Endothelial cell of umbilical vein (primary cell): ENCODE data around the gene C9orf72. TPM values are rescaled to one million over a fixed set of nuclear protein-coding genes. Genes with fewer than 3 reads are reported as not detected.

ENCODE experiments used
- BruUV-seq: library from RNA; stranded (reverse); fragments of 400-500 nt; replicated peaks from 2 replicates; lab custom pipeline; 2021; lab: Mats Ljungman, UMichigan
- CTCF ChIA-PET: fragments of 300-600, 350-600 bp; sonication (Branson Sonifier 250); formaldehyde crosslinking; loops from one replicate; lab custom pipeline; 2021; ENCODE audit warnings: antibody characterized with exemption, inconsistent platforms; lab: Charles Lee
- POLR2A ChIA-PET: fragments of 300-600, 350-600 bp; sonication (Branson Sonifier 250); formaldehyde crosslinking; loops from one replicate; lab custom pipeline; 2021; ENCODE audit warnings: antibody characterized with exemption, inconsistent platforms; lab: Charles Lee
- DNase-seq: peaks from one replicate; pipeline ENCODE4 v3.0.0-alpha.2; 2011; ENCODE audit warnings: low read depth, low spot score
- FAIRE-seq: peaks from 2 replicates; lab custom pipeline; 2011; peaks lifted over from hg19 to GRCh38; lab: Jason Lieb, UNC
- H2AFZ ChIP-seq: 2 replicates; pipeline ENCODE4 v1.6.0; 2012; ENCODE audit warnings: low read depth, low read length, control low read depth, inconsistent platforms
- H3K27ac ChIP-seq: 2 replicates; pipeline ENCODE4 v1.5.1; 2011; ENCODE audit warnings: low read depth, mild to moderate bottlenecking, control low read depth, low read length, moderate library complexity; ENCODE audit not compliant: insufficient read depth
- H3K27me3 ChIP-seq, 2 experiments: 2 replicates each; pipeline versions ENCODE4 v1.6.0 to v1.6.1; 2011; ENCODE audit warnings: low read length in 2 of 2, mixed read lengths in 1 of 2; ENCODE audit not compliant: control insufficient read depth in 2 of 2, insufficient read depth in 2 of 2
- H3K36me3 ChIP-seq, 2 experiments: 2 replicates in 1 of 2; 3 replicates in 1 of 2; pipeline ENCODE4 v1.5.1; 2011; ENCODE audit warnings: low read length in 2 of 2, mild to moderate bottlenecking in 1 of 2, moderate library complexity in 1 of 2; ENCODE audit not compliant: control insufficient read depth in 2 of 2, insufficient read depth in 2 of 2; ENCODE audit errors: extremely low read depth in 1 of 2
- H3K4me1 ChIP-seq: 3 replicates; pipeline ENCODE4 v1.5.1; 2011; ENCODE audit warnings: mild to moderate bottlenecking, low read length; ENCODE audit not compliant: control insufficient read depth, insufficient read depth; ENCODE audit errors: extremely low read depth
- H3K4me2 ChIP-seq: 2 replicates; pipeline ENCODE4 v1.6.1; 2011; ENCODE audit warnings: low read length, control low read depth, mixed read lengths; ENCODE audit not compliant: insufficient read depth
- H3K4me3 ChIP-seq, 3 experiments: fragments of 200-600 bp in 1 of 3; sonication (generic), shearing (Covaris generic) in 1 of 3; replicated peaks in 1 of 3; 2 replicates each; pipeline ENCODE4 v1.5.1; 2011 to 2016; ENCODE audit warnings: control low read depth in 3 of 3, low read length in 3 of 3, mild to moderate bottlenecking in 2 of 3, inconsistent platforms in 1 of 3, low read depth in 1 of 3, moderate library complexity in 1 of 3; ENCODE audit not compliant: insufficient read depth in 1 of 3
- H3K79me2 ChIP-seq: 2 replicates; pipeline ENCODE4 v1.6.0; 2012; ENCODE audit warnings: low read length, inconsistent platforms; ENCODE audit not compliant: control insufficient read depth, insufficient read depth
- H3K9ac ChIP-seq: replicated peaks from 2 replicates; pipeline ENCODE3; 2011; ENCODE audit warnings: low read length, control low read depth; ENCODE audit not compliant: insufficient read depth; ENCODE audit errors: extremely low read depth
- H3K9me1 ChIP-seq: replicated peaks from 3 replicates; pipeline ENCODE4 v1.6.0; 2011; ENCODE audit warnings: mild to moderate bottlenecking, low read length; ENCODE audit not compliant: control insufficient read depth, insufficient read depth; ENCODE audit errors: extremely low read depth
- H3K9me3 ChIP-seq: replicated peaks from 2 replicates; pipeline ENCODE4 v1.5.1; 2012; ENCODE audit warnings: low read length, inconsistent platforms; ENCODE audit not compliant: control insufficient read depth, insufficient read depth
- H4K20me1 ChIP-seq: replicated peaks from 2 replicates; pipeline ENCODE3; 2011; ENCODE audit warnings: mild to moderate bottlenecking, low read length; ENCODE audit not compliant: control insufficient read depth, insufficient read depth; ENCODE audit errors: extremely low read depth
- EZH2 ChIP-seq: IDR thresholded peaks from 2 replicates; pipeline ENCODE4 v1.6.1; 2012; ENCODE audit warnings: borderline replicate concordance, low read depth, mild to moderate bottlenecking, moderate library complexity, low read length, inconsistent platforms; ENCODE audit not compliant: severe bottlenecking
- FOS ChIP-seq: IDR thresholded peaks from 2 replicates; pipeline ENCODE4 v1.6.1; 2011; ENCODE audit warnings: mild to moderate bottlenecking, low read length, moderate library complexity, borderline replicate concordance; ENCODE audit not compliant: insufficient read depth
- GATA2 ChIP-seq: IDR thresholded peaks from 2 replicates; pipeline ENCODE4 v1.7.0; 2011; ENCODE audit warnings: low read depth, mild to moderate bottlenecking, moderate library complexity, mixed read lengths, low read length; ENCODE audit not compliant: insufficient read length, insufficient read depth
- JUN ChIP-seq: IDR thresholded peaks from 2 replicates; pipeline ENCODE4 v1.6.1; 2011; ENCODE audit warnings: borderline replicate concordance, low read depth; ENCODE audit not compliant: insufficient read length, insufficient read depth
- MYC ChIP-seq: IDR thresholded peaks from one replicate; pipeline ENCODE4 v1.6.1; 2011; ENCODE audit warnings: mild to moderate bottlenecking, low read depth, low read length
- POLR2A ChIP-seq: IDR thresholded peaks from 2 replicates; pipeline ENCODE4 v1.6.1; 2012; ENCODE audit warnings: low read depth, mild to moderate bottlenecking, control low read depth, low read length
- POLR2AphosphoS5 ChIP-seq: IDR thresholded peaks from 2 replicates; pipeline ENCODE4 v1.6.1; 2012; ENCODE audit warnings: low read depth, mild to moderate bottlenecking, control low read depth, low read length, moderate library complexity; ENCODE audit not compliant: insufficient read depth
- dilution Hi-C: fragments of 300-500 bp; cut with MboI; formaldehyde crosslinking; loops from one replicate; pipeline ENCODE4 v1.15.0; 2019; ENCODE audit warnings: low sequenced_read_pairs; ENCODE audit not compliant: extremely low pct_ligation_motif_present
- intact Hi-C: fragments of 100-400 bp; cut with micrococcal nuclease; formaldehyde crosslinking; loops from one replicate; pipeline ENCODE4 v1.10.0; 2022
- polyA plus RNA-seq, 4 experiments: library from polyadenylated mRNA; depleted of rRNA in 3 of 4; stranded (reverse) in 3 of 4; unstranded in 1 of 4; fragments of >200 nt; gene quantifications; 2 replicates each; pipeline versions ENCODE4 v1.2.1 to v1.2.3, GENCODE V29; 2011 to 2012; ENCODE audit warnings: missing spikeins in 1 of 4
- total RNA-seq: library from RNA; stranded (reverse); gene quantifications from 2 replicates; pipeline ENCODE4 v1.2.3, GENCODE V29; 2021
- TF ChIP-seq, protein P1 (sequence below): IDR thresholded peaks from 2 replicates; pipeline ENCODE4 v1.6.1; 2011; ENCODE audit not compliant: insufficient read depth, insufficient read length
- TF ChIP-seq, protein P2 (sequence below), 2 donors: IDR thresholded peaks; 1 replicate in 1 of 2; 2 replicates in 1 of 2; pipeline ENCODE4 v1.5.1; 2011; ENCODE audit warnings: low read length in 2 of 2, mild to moderate bottlenecking in 2 of 2, moderate library complexity in 2 of 2, control low read depth in 1 of 2, inconsistent platforms in 1 of 2, low read depth in 1 of 2; ENCODE audit not compliant: insufficient read depth in 1 of 2; ENCODE audit errors: extremely low read depth in 1 of 2

The C9orf72 gene
- total and polyA plus RNA-seq, 2 donors (not counting 3 experiments of a cell fraction or from before 2014, with no cell fraction given) = 2.7 to 7.3 TPM

DNA sequence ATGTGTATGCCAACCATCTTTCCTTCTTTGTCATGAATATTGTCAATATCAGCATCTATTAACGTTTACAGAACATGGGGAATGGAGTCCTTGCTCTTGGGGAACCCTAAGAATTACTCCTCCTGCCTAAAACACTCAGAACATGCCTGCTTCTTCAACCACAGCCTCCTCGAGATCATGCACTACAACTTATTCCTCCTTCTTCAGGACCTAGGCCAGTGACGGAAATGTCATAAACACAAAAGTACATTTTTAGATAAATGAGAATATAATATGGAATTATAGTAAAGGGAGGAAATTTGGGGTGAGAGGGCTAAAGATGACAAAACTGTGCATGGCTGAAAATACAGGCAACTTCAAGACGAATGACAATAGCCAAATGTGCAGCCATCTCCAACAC, 52.3 kb downstream of the C9orf72 start:
- ChIA-PET POLR2A (no interaction called here), CTCF (no interaction called here)
- no peaks in the 10 kb centered on the region for H3K9me3 ChIP-seq
- H3K36me3 ChIP-seq = no peaks in the 10 kb centered on the region
- BruUV-seq = no TSS peak
- TF ChIP-seq POLR2A = no peak
- TF ChIP-seq FOS = no peak
- TF ChIP-seq JUN = no peak
- TF ChIP-seq POLR2AphosphoS5 = no peak
- TF ChIP-seq MYC = no peak
- TF ChIP-seq, protein P1, sequence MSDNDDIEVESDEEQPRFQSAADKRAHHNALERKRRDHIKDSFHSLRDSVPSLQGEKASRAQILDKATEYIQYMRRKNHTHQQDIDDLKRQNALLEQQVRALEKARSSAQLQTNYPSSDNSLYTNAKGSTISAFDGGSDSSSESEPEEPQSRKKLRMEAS = no peak
- TF ChIP-seq EZH2 = no peak
- no peak for TF ChIP-seq GATA2
- TF ChIP-seq, protein P2, sequence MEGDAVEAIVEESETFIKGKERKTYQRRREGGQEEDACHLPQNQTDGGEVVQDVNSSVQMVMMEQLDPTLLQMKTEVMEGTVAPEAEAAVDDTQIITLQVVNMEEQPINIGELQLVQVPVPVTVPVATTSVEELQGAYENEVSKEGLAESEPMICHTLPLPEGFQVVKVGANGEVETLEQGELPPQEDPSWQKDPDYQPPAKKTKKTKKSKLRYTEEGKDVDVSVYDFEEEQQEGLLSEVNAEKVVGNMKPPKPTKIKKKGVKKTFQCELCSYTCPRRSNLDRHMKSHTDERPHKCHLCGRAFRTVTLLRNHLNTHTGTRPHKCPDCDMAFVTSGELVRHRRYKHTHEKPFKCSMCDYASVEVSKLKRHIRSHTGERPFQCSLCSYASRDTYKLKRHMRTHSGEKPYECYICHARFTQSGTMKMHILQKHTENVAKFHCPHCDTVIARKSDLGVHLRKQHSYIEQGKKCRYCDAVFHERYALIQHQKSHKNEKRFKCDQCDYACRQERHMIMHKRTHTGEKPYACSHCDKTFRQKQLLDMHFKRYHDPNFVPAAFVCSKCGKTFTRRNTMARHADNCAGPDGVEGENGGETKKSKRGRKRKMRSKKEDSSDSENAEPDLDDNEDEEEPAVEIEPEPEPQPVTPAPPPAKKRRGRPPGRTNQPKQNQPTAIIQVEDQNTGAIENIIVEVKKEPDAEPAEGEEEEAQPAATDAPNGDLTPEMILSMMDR (IDR thresholded peaks at IDR 0.05; ENCODE audit: extremely low read depth in 1 of 2, insufficient read depth in 1 of 2, low read depth in 1 of 2, low read length in 2 of 2) = no peak
- FAIRE-seq (no peak), DNase-seq (no peak)
- no peaks in the 10 kb centered on the region for H3K9me1 ChIP-seq
- no peak overlapping the region for H2AFZ ChIP-seq
- intact Hi-C loops = no loop called here
- no peak overlapping the region for H3K4me3 ChIP-seq
- H3K4me1 ChIP-seq = no peaks in the 10 kb centered on the region
- dilution Hi-C loops = loop anchor here (25.0 kb wide), 1 partner anchor 184 kb away; no protein-coding TSS in a partner anchor
- H3K4me2 ChIP-seq = no peak overlapping the region
- no peak overlapping the region for H3K27ac ChIP-seq
- no peak overlapping the region for H3K9ac ChIP-seq
- H3K79me2 ChIP-seq = no peaks in the 10 kb centered on the region
- no peaks in the 10 kb centered on the region for H4K20me1 ChIP-seq
- peaks cover 0 to 15% of the 10 kb centered on the region in 2 experiments for H3K27me3 ChIP-seq
